Left renal cortex interstitium (tissue), 4 donors: Measurements from ENCODE around the gene PDE9A. TPM values are rescaled to one million over a fixed set of nuclear protein-coding genes. Genes with fewer than 3 reads are reported as not detected.

Source experiments
- DNase-seq, 4 donors: peaks; one replicate each; pipeline ENCODE4 v3.0.0-alpha.2; 2013; ENCODE audit warnings: low read depth in 4 of 4, low spot score in 2 of 4, missing footprints in 1 of 4
- polyA plus RNA-seq, 4 donors: library from polyadenylated mRNA; unstranded; fragments of 120-200 nt; gene quantifications; one replicate each; pipeline ENCODE4 v1.2.1, GENCODE V29; 2013; ENCODE audit not compliant: insufficient read length in 4 of 4

PDE9A gene
- polyA plus RNA-seq, 4 donors: 35.9 to 45.0 (median 38.7) TPM

DNA sequence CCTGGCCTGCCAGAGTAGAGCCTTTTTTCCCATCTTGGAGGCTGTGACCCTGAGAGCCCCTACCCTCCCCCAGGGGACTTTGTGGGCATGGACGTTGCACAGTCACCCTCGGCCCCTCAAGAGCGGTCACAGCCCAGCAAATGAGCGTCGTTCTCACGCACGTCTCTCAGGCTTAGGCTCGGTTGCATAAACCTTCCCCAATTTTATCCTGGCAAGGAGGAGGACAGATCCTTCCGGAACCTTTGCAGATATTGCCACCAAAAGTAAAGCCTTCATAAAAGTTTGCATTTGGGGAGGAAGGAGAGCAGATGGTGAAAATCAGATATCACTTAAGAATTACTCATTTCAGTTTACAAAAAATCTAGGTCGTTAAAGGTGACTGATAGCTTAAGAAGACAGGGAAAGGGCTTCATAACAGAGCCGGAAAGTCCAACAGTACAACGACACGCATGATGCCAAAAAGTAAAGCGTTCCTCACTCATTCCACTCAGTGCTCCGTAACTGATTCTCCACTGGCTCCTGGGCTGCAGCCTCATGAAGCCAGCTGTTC is 29.3 kb downstream of the PDE9A start:
- DNase-seq: no peak

DNA sequence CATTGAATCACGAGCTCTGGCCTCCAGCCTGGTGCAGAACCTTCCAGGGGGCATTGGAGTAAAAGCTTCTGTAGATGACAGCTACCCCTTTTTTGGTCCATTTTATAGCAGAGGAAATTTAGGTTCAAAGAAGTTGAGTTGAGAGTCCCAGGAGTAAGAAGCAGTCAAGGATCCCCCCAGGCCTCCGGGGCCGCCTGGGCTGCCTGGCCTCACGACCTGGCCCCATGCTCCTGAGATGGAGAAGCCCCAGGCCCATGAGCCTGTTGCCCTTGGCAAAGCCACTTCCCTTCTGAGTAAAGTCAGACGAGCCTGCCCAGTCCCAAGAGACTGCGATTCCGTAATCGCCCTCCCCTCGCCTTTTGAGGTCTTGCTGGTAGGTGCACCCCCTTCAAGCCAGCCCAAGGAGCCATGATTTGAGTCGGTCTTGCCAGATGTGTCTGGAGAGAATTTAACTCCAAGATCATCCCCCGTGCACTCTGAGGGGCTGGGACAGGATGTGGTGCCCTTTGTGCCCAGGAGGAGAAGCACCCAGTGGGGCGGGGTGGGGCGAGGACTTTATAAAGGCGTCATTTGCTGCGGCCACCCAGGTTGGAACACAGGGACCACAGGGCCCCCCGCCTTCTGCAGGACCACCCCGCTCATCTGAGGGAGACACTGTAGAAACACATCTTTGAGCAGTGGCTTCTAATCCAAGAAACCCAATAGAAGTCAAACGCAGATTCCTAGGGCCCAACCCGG is 30.1 kb downstream of the PDE9A start:
- DNase-seq: no peak

DNA sequence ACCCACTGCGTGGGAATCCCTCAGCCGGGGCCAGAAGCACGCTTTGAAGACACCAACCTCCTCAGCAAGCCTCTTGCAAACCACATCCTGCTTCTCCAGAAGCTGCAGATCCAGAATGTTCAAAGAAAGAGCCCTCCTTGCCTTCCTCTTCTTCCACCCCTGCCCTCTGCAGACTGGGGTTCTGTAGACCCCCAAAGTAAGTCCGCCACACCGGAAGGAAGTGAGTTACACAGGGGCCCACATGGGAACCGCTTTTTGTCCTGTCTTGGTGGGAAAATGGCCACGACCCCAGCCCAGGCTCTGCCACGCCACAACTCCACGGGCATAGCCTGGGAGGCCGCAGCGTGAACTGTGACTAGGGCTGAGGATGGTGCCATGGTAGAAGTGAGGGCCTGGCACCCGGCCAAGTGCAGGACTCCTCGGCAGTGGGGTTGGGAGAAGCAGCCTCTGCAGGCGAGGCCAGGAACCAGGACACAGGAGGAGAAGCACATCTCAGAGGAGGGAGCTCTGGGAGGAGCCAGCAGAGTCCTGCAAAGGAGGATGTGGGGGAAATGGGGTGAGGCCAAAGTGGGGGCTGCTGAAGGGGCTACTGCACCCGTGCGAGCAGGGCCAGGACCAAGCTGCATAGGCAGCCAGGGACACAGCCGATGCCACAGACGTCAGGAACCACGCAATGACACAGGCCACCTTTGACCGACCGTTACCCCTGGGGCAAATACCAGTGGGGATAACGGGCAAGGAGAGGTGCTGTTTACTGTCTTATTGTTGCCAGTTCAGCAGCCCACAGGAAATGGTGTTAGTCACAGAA is 30.9 kb downstream of the PDE9A start:
- no peak for DNase-seq

DNA sequence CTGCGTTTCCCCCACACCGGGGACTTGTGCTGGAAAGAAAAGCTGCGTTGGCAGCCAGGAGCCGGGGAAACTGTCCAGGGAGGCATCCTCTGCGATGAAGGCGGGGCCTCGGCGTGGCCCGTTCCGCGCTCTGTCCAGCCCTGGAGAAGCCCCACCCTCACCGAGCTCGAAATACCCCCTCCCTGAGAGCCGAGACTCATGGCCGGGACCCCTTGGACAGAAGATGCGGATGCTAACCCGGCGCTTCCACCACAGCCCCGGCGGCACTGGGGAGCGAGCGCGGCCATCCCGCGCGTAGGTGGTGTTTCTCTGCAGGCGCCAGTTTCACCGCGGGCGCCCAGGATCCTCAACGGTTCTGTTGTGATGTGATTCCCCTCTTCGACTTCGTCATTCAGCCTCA is 31.6 kb downstream of the PDE9A start:
- DNase-seq: no peak

DNA sequence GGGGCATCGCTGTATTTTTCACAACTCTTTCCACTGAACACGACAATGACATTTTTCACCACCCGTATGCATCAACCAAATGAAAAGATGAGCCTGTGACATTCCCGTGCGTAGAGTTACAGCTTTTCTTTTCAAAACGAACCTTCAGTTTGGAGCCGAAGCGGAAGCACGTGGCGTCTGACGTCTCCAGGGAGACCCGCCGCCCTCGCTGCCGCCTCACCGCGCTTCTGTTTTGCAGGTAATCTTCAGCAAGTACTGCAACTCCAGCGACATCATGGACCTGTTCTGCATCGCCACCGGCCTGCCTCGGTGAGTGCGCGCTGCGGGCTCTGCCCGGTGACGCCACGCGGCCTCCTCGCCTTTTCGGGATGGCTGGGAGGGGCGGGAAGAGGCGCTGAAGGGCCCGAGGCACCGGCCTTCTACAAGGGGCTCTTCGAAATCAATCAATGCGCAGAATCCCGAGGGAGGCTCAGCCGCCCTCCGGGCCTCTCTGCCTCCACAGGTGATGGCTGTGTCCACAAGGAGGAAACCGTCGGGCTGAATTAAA is 32.6 kb downstream of the PDE9A start:
- DNase-seq: no peak

DNA sequence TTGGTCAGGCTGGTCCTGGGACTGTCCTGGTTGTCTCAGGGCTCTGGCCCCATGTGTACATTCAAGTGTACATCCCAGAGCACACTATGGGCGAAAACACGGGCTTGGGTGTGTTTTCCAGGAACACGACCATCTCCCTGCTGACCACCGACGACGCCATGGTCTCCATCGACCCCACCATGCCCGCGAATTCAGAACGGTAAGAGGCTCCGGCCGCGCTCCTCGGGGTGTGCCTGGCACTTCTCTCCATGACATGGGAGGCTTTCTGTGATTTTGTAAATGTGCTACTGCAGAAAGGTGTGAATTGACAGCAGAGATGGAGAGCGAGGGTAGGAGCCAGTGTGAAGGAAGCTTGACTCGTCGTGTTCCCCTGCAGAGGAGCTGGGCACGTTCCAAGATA is 34.4 kb downstream of the PDE9A start:
- no peak for DNase-seq

DNA sequence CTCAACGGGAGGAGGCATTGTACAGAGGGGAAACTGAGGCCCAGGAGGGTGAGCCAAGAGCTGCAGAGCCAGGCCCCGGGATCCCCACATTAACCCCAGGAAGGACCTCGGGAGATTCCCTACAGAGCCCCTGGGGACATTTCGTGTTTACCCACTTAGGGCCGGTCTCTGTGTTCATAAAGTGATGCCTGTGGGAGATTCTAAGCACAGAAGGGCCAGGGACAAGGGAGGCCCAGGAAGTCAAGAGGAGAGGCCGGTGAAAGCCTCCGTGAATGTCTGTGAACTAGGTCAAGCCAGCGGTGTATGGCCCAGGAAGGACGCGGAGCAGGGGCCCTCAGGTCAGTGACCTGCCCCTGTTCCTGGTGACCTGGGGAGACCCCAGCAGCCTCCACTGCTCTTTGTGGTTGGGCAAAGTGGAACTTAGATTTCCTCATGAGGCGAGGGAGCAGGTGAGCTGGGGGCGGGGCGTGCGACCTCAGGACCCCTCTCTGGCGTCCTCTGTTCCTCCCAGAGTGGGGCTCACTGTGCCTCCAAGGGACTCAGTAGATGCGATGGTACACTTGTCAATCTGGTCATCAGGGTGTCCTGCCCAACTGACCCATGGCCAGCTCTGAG is 34.9 kb downstream of the PDE9A start:
- DNase-seq: no peak

DNA sequence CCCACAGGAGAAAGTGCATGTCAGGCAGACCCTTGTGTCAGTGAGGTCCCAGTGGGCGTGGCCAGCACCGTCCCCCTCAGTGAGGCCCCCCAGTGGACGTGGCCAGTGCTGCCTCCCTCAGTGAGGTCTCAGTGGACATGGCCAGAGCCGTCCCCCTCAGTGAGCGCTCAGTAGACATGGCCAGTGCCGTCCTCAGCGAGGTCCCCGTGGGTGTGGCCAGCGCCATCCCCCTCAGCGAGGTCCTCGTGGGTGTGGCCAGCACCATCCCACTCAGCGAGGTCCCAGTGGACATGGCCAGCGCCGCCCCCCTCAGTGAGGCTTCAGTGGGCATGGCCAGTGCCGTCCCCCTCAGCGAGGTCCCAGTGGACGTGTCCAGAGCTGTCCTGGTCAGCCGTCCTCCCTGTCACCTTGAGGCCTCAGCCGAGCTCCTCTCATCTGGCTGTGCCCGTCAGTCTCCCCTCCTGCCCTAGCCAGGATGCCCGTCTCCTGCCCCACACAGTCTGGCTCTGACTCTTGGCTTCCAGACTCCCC is 35.5 kb downstream of the PDE9A start:
- DNase-seq: no peak

DNA sequence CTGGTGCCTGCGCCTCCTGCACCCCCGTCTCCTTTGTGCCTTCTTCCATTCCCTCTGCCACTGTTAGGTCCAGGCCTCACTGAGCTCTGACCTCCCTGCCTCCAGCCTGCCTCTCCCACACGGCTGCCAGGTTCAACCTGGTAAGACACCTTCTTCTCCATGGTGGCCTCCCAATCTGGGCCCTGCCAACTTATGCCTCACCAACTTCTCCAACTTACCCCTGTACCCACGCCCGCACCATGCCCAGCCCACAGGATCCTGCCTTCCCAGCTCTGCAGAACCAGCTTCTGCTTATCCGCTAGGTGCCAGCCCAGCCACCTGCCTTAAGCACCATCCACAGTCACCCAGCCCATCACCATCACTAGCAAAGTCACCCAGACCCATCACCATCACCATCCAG is 37.2 kb downstream of the PDE9A start:
- DNase-seq: no peak

DNA sequence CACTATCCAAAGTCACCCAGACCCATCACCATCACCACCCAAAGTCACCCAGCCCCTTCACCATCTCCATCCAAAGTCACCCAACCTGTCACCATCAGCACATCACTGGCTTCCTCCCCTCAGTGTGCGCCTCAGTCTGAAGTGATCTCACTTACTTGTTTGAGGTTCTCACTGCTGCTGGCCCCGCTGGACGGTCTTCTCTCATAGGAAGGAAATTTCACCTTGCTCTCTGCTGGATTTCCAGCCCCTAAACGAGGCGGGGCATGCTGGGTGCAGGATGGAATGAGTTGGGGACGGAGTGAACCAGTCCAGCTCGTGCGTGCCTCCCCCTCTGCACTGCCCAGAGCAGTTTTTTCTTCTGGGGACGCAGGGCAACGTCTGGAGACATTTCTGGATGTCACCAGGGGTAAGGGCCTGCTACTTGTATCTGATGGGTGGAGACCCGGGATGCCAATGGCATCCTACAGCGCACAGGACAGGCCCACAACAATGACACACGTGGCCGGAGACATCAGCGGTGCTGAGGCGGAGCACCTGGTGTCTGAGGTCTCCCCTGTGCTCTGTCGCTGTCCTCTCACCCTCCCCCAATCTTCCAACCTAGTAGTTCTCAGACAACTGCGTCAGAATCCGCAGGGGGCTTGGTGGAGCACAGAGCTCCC is 38.6 kb downstream of the PDE9A start:
- no peak for DNase-seq

DNA sequence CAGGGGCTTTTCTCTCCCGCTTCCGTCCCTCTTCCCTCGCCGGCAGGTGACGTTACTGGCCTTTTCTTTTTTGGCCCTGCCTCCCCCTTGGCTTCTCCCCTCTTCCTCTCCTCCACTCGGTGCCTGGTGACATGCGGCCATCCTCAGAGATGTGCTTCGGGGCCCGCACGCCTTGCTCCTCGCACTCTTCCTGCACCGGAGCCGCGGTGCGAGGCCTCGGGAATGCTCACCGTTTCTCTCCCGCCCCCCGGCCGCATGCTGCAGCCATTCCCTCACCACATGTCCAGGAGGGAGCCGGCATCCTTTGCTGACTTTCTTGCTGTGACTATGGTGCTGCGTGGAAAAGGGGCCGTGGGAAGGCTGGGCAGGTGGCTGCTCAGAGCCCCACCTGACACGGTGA is 39.3 kb downstream of the PDE9A start:
- DNase-seq: no peak

DNA sequence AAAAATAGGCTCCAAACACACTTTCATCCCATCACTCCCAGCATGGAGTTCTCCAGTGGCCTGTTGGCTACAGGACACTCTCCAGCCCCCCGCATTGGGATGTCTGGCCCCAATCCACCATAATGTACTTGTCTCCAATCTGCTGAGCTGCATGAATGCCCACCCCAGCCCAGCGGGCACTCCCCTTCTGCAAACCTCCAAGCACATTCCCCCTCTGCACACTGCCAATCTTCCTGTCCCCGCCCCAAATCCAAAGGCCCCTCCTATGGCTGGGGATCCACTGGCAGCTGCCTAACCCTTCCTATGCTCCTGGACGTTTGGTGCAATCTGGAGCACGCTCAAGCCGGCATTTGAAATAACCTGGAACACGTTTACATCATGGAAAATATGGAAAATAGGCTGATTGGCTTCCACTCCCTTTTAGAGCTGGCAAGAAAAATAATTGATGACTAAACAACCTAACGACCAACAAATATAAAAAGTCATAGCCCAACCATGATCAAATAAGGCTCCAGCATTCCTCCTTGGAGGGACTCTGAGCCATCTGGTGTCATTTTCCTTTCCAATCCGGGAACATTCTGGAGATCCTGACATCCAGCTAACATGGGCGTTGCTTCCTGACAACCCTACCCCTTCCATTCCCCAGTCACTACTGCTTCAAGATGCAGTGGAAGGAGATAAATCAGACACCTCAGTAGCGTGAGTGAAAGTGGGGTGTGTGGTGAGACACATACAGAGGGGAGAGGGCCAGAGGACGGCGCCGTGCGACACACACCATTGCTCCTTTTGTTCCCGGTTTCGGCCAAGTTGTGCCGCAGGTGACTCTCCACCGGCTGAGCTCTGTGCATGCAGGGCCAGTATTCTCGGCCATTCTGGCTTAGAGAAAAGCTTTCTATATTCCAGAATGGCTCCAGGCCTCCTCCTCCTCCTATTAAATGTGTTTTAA is 41.6 kb downstream of the PDE9A start:
- DNase-seq: no peak

DNA sequence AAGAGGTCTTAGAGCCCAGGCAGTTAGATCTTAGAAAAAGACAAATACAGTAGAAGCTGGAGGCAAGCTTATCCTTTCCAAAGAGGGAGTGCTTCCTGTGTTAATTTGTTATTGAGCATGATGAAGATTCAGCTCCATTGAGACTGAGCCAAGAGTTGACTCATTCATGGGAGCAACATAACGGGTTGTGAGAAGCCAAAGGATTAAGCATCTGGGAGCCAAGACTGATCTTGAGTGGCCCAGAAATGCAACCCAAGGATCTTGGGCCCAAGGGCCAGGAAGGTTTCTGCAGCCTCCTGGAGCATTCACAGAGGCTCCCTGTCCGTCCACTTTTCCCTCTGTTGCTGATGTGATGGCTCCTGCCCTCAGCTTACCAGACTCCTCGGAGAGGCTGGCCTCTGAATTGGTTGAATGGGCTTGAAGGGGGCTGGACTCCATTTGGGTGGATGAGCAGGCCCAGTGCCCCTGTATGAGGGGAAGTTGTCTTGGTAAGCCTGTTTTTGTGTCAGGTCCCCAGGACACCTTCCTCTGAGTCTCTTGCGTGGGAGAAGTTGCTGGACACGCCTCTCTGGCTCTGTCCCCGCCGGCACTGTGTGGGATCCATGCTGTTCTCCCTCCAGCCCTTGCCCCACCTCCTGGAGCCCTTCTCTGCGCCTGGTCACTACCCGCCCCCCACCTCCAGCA is 42.4 kb downstream of the PDE9A start:
- no peak for DNase-seq

DNA sequence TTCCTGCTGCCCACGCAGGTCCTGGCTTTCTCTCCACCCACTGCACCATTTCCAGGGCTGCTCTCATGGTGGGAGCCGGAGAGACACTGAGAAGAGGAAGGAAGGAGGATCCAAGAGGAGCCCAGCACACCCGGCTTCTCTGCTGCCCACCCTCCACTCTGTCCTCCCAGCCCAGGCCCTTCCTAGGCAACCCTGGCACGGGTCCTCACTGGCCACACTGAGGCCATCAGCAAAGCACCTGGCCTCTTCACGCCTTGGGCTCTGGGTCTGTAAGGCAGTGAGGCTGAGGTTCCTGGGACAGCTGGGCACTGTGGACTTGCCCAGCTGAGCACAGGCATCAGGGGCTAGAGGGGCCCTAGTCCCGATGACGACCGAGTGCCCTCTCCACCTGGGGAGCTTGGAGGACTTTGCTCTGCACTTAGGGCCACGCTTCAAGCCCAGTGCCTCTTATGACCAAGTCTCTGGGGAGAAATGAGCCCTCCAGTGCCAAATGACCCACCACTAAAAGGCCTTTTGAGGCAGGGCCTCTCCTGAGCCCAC is 43.1 kb downstream of the PDE9A start:
- DNase-seq: no peak

DNA sequence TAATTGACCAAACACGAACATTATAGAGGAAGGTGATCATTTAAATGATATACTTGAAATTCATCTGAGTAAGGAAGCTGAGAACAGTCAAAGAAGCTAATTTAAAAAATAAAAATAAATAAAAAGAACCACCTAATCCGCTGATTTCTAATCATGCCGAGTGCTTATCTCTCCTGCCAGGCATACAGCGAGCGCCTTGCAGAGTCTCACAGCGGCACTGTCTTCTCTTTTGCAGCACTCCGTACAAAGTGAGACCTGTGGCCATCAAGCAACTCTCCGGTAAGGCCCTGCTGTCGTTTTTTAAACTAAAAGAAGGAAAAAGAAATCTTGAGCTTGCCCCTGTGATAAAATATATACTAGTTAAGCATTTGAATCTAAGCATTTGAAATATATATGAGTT is 45.3 kb downstream of the PDE9A start:
- DNase-seq: no peak

DNA sequence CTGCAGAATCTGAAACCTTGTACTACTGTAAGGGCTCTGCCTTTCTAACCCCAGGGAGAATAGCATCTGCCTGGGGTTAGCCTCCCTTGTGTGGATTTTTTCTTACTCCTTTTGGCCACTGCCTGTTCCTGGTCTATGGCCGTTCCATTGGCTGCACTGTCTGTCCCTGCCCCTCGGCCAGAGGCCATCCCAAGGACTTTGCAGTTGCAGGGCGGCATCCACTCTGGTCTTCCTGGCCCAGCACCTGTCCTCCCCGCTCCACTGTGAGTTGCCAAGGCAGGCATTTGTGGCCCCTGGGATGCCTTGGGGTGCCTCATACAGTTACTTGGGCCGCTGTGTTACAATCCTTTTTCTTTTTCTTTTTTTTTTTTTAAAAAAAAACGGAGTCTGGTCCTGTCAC is 45.8 kb downstream of the PDE9A start:
- DNase-seq: no peak

DNA sequence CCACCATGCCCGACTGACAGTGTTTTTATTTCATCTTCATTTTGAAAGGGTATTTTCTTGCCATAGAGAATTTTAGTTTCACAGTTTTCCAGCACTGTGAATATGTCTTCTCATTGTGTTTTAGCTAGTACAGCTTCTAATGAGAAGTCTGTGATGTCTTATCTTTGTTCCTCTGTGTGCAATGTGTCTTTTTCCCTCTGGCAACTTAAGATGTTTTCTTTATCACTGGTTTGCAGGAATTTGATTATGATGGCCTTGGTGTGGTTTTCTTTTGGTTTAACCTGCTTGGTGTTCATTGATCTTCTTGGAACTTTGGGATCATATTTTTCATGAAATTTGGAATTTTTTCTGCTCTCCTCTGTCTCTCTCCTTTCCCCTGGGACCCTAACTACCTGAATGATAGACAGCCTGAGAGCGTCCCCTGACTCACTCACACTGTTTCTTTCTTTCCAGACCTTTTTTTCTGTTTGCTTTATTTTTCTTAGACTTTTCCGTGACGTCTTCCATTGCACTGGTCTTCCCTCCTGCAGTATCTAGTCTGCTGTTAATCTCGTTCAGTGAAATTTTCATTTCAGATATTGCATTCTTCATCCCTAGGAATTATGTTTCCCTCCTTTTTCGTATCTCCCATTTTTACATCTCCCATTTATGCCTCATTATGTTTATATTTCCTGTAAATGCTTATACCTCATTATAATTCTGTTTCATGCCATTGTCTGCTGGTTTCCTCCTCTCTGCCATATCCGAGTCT is 48.5 kb downstream of the PDE9A start:
- DNase-seq: no peak

DNA sequence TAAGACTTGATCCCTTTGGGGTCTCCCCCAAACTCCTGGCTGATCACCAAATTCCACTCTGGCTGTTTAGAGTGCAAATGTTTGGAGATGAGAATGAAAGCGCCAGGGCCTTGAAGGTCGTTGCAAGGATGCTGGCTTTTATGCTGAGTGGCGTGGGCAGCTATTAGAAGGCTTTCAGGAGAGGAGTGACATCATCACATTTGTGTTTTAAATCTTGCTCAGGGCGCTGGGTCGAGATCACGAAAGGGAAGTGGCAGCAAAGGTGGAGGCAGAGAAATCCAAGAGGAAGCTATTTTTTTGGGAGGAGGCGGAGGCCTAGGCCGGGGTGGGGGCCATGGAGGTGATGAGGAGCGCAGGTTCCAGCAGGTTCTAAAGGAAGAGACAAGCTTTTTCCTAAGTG is 49.3 kb downstream of the PDE9A start:
- DNase-seq: no peak
